Lung microvascular endothelial cell (primary cell): Measurements from ENCODE around the gene NTNG2. TPM values are rescaled to one million over a fixed set of nuclear protein-coding genes. Genes with fewer than 3 reads are reported as not detected.

Source experiments
- DNase-seq, 2 donors: peaks; one replicate each; pipeline versions ENCODE4 v3.0.0 to v3.0.0-alpha.2; 2010; ENCODE audit warnings: low read depth in 2 of 2
- total RNA-seq: library from RNA; depleted of rRNA; stranded (reverse); fragments of >200 nt; gene quantifications from 2 replicates; pipeline ENCODE4 v1.2.1, GENCODE V29; 2014

The NTNG2 gene
- total RNA-seq, 1 donor from 2014 or later, result 0.40 TPM

DNA sequence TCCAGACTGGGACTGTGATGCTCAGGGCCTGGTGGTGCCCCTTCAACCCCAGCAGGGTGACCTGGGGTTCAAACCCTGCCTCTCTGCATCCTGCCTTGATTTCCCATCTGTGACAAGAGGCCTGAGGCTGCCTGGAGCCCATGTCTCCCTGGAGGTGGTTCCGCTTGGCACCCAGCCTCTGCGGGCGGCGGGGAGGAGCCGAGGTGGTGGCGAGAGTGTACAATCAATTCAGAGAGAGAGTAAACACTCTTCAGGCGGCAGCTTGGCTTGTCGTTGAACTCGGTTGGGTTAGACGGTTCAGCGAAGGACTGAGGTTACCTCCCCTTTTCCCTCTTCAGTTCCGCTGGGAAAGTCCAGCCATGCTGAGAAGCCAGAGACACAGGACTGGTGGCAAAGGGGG, 39.3 kb downstream of the NTNG2 start:
- DNase-seq, result no peak

DNA sequence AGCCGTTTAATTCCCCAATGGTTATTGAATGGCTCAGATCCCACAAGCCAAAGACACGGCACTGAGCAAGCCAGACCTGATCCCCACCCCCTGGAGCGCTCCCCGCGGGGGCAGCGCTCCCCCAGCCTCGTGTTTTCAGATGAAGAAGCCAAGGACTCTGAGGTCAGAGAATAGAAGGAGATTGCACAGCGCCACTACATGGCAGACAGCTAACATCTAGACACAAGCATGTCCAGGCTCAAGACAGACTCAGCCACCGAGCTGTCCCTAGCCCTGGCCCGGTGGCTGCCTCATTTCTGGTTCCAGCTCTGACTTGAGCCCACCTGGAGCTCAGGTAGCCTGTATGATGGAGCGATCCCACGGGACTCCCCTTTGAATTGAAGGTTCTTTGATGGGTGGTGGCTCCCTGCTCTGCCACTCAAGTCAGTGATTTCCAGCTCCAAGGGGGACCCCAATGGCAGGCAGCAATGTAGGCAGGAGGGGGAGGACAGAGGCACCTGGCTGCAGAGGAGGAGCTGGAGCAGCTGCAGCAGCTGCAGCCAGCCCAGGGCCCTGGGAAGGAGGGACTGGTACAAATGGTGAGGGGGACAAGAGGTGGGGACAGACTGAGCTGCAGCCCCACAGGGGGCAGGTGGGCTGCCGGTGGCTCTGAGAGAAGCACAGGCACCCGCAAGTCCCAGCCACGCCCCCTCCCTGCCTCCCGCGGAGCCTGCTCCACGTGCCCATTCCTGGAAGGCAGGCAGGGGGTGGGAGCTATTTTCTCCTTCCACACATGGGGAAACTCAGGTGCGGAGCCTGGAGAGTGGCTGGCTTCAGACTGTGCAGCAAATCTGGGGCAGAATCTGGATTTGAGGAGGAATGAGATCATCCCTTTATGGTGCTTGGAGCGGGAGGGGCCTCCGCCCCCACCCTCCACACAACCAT, 40.2 kb downstream of the NTNG2 start:
- no peak for DNase-seq

DNA sequence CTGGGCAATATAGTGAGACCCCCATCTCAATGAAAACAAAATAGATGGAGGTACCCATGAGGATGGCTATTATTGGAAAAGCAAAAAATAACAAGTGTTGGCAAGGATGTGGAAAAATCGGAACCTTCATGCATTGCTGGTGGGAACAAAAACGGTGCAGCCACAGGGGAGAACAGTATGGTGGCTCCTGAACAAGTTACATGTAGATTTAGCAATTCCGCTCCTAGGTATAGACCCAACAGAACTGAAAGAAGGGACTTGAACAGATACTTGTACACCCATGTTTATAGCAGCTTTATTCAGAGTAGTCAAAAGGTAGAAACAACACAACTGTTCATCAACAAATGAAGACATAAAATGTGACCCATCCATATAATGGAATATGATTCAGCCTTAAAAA, 43.0 kb downstream of the NTNG2 start:
- no peak for DNase-seq

DNA sequence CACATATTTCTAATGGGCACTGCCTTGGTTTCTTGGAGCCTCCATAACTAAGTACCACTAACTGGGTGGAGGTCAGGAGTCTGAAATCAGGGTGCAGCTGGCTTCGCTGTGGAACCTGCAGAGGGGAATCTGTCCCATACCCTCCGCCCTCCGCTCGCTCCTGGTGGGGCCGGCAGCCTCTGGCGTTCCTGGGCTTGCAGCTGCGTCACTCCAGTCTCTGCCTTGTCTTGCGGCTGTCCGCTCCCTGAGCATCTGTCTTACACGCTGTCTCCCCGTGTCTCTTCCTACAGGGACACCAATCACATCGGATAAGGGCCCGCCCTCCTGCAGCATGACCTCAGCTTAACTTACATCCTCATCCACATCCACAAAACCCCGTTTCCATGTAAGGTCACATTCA, 45.4 kb downstream of the NTNG2 start:
- no peak for DNase-seq

DNA sequence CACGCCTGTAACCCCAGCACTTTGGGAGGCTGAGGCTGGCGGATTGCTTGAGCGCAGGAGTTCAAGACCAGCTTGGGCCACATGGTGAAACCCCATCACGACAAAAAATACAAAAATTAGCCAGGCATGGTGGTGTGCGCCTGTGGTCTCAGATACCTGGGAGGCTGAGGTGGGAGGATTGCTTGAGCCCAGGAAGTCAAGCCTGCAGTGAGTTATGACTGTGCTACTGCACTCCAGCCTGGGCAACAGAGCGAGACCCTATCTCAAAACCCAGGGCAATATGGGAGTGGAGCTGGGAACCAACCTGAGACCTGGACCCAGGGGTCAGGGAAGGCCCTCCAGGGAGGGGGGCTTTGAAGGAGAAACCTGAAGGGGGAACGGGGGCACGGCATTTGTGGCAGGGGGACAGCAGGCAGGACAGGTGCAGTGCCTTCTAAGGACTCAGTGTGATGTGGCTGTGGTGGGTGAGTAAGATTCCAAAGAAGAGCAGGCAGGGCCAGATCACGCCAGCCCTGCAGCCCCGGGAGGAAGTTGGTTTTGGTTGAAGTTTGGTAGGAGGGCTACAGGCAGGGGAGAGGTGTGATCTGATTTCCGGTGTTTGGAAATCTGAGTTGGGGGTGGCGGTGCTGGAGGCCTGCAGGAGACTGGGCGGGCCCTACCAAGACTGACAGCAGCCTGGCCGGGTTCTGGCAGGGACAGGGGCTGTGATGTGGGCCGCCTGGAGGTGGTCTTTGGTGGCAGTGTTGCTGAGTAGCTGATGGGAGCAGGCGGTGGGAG, 46.2 kb downstream of the NTNG2 start:
- DNase-seq, result no peak

DNA sequence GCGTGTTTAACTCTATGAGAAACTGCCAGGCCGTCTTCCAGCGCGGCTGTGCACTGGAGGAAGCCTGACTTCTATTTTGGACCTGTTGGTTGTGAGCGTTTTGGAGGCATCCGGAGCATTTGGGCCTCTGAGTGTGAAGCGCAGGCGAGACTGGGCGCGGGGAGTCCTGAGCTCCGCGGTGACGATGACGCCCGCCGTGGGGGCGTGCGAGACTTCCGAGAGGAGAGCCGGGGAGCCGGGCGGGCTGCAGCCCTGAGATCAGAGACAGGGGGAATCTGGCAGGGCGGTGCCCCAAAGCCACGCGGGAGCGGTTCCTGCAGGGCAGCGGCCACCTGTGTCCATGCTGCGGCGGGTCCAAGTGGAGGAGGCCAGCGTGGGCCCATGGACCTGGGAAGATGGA, 47.4 kb downstream of the NTNG2 start:
- no peak for DNase-seq

DNA sequence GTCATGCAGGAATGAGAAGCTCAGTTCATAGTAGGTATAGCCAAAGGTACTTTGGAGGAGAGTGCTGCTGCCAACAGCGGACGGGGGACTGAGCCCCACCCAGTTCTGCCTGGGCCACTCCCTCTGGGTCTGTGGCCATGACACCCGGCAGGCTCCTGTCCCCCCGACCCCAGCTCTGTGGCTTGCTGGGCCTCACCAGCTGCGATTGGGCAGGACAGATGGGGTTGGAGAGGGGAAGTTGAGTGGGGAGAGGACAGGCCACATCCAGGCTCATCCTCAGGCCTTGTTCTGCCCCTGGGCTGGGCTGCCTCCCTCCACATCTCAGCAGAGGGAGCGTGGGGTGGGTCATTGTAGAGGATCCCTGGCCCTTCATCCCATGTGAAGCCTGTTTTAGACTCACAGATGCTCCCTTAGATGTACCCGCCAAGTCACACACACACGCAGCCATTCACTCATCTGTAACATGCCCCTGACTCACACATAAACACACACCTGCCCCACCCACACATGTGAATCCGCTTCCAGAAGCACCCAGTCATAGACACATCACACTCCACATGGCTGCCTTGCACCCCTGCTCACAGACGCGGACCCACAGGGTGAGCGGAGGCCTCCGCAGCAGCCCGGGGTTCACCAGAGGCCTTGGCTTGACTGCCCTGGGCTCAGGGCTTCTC, 48.8 kb downstream of the NTNG2 start:
- DNase-seq, result no peak

DNA sequence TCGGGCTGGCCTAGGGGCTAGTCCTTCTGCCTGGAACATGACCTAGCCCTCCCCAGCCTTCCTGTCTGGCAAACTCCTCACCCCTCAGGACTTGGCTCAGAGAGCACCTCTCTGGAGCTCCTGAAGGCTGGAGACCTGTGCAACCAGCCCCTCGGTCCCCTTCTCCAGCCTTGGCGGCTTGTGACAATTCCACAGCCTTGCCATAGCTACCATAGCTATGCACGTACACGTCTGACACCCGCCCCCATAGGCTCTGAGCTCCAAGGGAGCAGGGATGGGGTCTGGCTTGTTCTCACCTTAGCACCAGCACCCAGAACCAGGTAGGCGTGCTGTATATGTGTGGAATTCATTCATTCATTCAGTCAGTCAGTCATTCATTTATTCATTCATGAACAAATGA, 49.7 kb downstream of the NTNG2 start:
- no peak for DNase-seq

DNA sequence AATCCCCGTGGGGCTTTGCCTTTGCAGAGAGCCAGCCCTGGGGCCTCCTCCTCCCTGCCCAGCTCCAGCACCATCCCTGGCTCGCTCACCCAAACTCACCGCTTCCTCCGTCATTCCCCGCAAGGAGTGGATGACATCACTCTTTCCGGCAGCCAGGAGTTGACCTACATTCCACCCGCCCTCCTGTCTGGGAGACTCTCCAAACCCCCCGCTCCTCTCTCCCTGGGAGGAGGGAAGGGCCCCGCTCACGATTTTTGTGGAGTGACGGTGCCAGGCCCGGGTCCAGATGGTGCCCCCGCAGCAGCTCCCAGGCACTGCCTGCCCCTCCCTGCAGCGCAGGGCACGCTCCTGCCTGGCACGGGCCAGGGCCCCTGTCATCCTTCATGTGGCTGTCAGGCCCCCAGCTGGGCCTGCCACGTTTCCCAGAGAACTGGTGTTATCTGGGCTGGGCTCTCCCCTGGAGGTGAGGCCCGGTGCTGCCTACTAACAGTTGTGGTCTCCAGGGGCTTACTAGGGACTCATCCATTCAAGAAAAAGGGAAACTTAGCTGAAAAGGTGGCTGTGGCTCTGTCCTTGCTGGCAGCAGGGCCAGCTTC, 52.3 kb downstream of the NTNG2 start:
- DNase-seq, result peak; percentile 9 to 69

DNA sequence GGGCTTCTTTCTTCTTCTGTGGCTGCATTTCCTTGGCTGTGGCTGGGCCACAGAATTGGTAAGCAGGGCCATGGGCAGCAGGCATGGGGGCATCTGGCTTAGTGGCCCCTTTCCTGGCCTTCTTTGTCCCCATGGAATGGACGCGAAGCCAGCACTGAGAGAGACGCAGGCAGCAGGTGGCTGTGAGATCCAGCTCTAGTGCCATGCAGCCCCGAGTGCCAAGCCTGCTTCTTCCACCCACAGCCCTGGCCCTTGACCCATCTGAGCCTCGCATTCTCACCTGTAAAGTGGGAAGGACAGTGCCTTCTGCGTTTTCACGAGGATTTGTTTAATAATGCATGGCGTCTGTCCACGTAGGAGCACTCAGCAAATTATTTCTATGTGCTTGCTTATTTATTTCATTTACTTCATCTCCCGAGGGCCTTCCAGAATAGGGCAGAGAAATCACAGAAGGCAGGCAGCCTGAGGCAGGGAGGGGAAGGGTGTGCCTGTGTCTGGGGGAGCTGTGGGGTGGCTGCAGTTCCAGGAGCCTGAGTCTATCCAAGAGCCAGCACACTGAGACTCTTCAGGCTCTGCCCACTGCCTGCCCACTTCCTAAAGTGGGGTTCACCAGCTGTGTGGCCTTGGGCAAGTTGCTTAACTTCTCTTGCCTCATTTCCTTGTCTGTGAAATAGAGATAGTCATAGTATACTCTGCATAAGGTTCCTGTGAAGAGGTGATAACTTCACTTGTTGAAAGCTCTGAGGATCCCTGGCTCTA, 55.2 kb downstream of the NTNG2 start:
- no peak for DNase-seq

DNA sequence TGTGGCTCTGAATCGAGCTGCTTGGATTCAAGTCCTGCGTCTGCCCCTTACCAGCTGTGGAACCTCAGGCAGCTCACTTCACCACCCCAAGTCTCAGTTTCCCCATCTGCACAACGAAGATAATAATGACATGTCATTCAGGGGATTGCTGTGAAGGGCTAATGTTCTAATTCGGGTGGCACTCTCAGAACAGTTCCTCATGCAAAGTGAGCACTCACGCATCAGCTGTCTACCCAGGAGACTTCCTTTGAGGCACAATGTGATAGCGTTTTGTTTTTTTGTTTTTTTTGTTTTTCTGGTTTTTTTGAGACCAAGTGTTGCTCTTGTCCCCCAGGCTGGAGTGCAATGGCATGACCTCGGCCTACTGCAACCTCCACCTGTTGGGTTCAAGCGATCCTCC, 56.4 kb downstream of the NTNG2 start:
- no peak for DNase-seq

DNA sequence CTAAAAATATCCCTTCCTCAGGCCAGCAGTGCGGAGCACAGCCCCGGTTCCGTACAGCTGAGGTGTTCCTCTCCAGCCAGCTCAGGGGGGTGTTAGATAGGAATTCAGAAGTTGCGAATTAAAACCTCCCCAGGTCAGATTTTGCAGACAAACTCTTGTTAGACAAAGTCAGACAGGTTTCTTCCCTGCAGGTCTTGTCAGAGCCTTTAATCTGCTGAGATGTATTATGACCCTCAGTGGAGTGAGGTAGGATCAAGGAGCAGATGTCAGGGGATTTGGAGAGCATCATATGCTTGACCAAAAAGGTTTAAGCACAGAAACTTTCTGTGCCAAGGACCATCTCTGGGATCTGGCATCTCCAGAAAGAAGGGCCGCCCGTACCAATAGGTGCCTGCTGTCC, 60.1 kb downstream of the NTNG2 start:
- DNase-seq, result no peak

DNA sequence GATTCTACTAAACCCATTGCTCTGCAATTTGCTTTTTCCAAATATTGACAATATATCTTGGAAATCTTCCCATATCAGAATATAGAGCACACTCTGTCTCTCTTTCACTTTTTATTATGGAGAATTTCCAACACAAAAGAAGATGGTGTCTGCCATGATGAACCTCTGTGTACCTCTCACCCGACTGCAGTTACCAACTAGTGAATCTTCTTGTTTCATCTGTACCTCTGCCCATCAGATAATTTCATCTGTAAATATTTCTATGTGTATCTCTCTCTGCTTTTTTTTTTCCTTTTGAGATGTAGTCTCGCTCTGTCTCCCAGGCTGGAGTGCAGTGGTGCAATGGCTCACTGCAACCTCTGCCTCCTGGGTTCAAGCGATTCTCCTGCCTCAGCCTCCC, 62.8 kb downstream of the NTNG2 start:
- DNase-seq, result no peak

DNA sequence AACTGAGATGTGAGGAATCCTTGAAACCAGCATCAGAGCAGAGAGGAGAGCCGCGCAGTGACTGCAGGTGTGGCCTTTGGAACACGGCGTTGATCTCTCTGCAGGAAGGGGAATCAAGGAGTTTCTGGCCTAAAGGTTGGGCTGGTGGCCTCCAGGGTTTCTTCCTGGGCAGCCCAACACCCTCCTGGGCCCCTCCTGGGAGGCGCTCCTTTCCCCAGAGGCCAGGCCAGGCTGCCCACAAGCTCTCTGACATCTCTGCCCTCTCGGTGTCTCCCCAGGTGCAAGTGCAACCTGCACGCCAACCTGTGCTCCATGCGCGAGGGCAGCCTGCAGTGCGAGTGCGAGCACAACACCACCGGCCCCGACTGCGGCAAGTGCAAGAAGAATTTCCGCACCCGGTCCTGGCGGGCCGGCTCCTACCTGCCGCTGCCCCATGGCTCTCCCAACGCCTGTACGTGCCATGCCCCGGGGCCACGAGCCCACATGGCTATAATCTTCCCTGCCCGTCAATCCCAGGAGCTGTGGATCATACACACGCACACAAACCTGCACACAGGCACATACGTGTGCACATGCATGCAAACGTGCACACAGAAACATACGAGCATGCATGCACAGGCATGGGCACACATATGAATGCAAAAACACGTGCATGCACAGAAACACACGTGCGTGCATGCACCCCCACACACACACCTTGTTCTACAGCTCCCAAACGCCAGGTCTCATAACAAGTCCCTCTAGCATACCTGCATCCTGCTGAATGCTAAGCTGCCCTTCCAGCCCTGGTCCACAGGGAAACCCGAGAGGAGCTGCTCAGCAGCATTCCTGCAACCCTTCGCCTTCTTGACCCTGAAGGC, 64.9 kb downstream of the NTNG2 start:
- no peak for DNase-seq

DNA sequence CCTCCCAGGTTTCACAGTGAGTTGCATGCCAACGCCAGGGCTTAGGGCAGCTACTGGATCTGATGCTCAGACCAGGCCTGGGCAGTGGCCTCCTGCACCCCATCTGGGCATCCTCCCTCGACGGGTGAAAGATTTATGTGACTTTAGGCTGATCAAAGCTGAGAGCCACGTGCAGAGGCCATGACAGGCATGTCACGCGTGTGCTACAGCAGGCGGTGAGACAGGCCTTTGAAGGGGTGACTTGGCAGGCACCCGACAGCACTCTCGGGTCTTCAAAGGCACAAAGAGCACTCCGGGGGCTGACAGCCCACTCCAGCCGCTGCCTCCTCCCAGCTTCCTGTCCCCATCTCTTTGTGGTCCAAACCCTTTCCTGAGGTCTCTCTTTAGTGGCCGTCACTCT, 66.2 kb downstream of the NTNG2 start:
- DNase-seq, result no peak

DNA sequence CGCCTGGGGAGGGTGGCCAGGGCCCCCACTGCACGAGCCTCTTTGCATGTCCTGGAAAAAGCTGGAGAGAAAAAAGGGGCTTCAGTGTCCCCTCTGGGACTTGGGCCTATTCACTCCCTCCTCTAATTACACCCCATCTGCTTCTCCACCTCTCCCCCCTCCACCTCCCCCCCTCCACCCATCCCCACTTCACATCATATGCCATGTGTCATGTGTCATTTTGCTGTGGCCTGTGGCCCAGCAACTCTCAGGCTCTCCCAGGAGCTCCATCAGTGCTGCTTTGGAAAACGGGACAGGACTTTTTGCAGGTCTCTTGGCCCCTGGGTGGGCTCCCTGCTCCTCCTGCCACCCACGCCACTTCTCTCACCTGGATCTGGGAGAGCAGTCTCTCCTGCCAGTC, 68.7 kb downstream of the NTNG2 start:
- no peak for DNase-seq

DNA sequence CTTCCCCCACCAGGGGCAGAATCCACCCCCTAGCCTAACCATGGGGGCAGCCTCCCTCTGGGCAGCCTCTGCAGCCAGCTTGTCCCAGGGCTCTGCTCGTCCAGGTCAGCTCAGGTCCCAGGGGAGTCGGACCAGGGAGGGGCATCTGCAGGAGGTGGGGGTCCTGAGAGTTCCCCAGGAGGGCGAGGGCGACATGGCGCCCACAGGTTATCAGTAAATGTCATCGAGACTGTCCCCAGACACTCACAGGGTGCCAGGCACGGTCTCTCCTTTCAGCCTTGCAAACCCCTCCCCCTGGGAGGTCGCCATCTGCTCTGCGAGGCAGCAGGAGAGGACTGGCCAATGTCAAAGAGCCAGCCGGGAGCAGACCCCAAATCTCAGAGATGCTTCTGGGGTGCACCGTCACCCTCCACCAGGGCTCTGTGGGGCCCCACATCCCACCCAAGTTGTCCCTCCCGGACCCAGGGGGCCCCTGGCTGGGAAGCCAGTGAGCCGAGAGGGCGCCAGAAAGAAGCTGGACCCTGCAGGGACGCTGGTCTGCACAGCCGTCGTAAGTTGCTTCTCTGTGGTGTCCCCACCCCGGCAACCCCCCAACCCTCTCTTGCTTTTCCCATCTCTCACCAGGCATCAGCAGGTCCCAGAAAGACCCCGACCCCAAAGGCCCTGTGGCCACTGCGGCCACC, 69.3 kb downstream of the NTNG2 start:
- DNase-seq, result no peak

DNA sequence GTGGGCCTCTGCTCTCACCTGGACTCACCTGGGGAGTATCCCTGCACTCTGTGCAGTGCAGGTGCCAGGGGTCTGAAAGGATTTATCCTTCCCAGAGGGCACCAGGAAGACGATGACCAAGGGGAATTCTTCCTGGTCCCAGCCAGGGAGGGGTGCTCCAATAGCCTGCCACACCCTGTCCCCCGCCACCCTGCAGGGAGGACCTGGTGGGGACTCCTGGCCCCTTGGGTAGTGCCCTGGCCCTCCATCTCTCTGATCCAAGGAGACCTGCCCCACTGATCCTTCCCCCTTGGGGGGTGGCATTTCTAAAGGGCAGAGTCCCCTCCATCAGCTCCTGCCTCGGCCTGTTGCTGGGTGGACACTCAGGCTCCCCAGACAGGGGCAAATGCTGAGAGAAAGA, 70.7 kb downstream of the NTNG2 start:
- DNase-seq, result no peak

DNA sequence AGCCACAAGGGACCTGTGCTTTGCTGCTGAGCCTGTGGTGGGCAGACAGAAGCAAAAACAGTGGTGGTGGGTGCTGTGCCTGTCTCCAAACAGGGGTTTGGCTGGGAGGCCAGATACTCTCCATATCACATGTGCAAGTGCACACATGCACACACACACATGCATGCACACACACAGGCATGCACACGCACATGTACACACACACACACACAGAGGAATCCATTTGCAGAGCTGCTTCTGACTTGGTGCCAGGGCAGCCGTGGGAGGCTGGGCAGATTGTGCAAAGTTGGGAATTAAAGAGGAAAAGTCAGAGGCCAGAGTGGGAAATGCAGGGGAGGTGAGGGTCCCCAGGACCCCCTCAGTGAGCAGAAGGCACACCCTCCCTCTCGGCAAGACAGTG, 71.3 kb downstream of the NTNG2 start:
- DNase-seq, result no peak

DNA sequence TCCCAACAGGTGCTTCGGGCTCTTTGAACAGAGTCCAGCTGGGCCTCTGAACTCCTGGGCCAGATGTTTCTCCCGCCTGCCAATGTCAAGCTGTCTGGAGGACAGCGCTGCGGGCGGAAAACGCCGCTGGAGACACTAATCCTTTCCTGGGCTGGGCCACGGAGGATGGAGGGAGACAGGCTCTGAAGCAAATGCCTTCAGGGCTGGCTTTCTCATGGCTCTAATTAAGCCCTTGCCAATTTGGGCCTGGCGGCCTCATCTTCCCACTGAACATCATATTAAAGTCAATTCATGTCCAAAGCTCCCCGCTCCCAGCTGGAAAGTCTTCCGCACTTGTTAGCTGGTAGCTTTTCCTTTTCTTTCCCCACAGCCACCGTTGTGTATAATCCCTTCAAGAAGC, 72.7 kb downstream of the NTNG2 start:
- no peak for DNase-seq
